ENCODE measurements around the gene CXCL5. TPM values are rescaled to one million over a fixed set of nuclear protein-coding genes. Genes with fewer than 3 reads are reported as not detected.

CXCL5 gene
- total RNA-seq, 1 donor from 2014 or later = 0.45 TPM

GRCh38 chr4:74006009-74006476, 7.6 kb upstream of the CXCL5 start:
- no peak for DNase-seq (ENCODE audit: low spot score in 2 of 2, unreplicated experiment in 2 of 2)
- Mint-ChIP-seq H3K27me3 (ENCODE audit: low read depth) (peaks cover 13% of the 10 kb centered on the region), H3K27ac (no peak overlapping the region), H3K36me3 (no peaks in the 10 kb centered on the region), H3K9me3 (peaks cover 13% of the 10 kb centered on the region), H3K4me1 (peaks cover 3% of the 10 kb centered on the region), H3K4me3 (no peak overlapping the region)
- TF ChIP-seq, protein P1, sequence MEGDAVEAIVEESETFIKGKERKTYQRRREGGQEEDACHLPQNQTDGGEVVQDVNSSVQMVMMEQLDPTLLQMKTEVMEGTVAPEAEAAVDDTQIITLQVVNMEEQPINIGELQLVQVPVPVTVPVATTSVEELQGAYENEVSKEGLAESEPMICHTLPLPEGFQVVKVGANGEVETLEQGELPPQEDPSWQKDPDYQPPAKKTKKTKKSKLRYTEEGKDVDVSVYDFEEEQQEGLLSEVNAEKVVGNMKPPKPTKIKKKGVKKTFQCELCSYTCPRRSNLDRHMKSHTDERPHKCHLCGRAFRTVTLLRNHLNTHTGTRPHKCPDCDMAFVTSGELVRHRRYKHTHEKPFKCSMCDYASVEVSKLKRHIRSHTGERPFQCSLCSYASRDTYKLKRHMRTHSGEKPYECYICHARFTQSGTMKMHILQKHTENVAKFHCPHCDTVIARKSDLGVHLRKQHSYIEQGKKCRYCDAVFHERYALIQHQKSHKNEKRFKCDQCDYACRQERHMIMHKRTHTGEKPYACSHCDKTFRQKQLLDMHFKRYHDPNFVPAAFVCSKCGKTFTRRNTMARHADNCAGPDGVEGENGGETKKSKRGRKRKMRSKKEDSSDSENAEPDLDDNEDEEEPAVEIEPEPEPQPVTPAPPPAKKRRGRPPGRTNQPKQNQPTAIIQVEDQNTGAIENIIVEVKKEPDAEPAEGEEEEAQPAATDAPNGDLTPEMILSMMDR (IDR thresholded peaks at IDR 0.05; ENCODE audit: unreplicated experiment) = no peak

DNA sequence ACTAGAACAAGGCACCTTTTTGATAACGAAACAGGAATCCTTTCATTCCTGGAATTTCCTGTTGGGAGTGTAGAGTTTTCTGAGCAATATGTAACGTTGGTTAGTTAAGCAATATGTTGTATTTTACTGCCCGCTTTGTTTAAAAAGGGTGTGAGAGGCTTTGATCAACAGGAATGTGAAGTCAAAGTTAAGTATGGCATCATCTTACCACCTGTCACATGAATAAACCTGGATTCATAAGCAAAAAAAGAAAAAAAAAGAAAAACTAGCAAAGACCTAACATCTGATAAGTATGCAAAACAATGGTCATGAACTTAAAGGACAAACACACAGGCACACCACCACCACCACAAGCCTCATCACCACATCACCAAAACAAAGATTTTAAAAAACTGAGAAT, 7.1 kb upstream of the CXCL5 start:
- Mint-ChIP-seq H3K27ac (no peak overlapping the region), H3K4me1 (peaks cover 3% of the 10 kb centered on the region), H3K9me3 (peaks cover 8% of the 10 kb centered on the region), H3K36me3 (no peaks in the 10 kb centered on the region), H3K27me3 (ENCODE audit: low read depth) (peaks cover 12% of the 10 kb centered on the region), H3K4me3 (no peak overlapping the region)
- DNase-seq (ENCODE audit: low spot score in 2 of 2, unreplicated experiment in 2 of 2) = no peak
- TF ChIP-seq, protein P1 (IDR thresholded peaks at IDR 0.05; ENCODE audit: unreplicated experiment) = no peak

GRCh38 chr4:74004668-74005067, 6.2 kb upstream of the CXCL5 start:
- H3K4me3 Mint-ChIP-seq = no peak overlapping the region

GRCh38 chr4:74000301-74000700, 1.8 kb upstream of the CXCL5 start:
- Mint-ChIP-seq H3K27ac (no peak overlapping the region), H3K4me3 (no peak overlapping the region), H3K36me3 (no peaks in the 10 kb centered on the region), H3K9me3 (peaks cover 5% of the 10 kb centered on the region), H3K27me3 (ENCODE audit: low read depth) (peaks cover 55% of the 10 kb centered on the region), H3K4me1 (peaks cover 10% of the 10 kb centered on the region)
- DNase-seq (ENCODE audit: low spot score in 2 of 2, unreplicated experiment in 2 of 2) = no peak
- TF ChIP-seq, protein P1 (IDR thresholded peaks at IDR 0.05; ENCODE audit: unreplicated experiment) = no peak

More at GRCh38 chr4:74004668-74005067, 6.2 kb upstream of the CXCL5 start:
- TF ChIP-seq, protein P1 (IDR thresholded peaks at IDR 0.05; ENCODE audit: unreplicated experiment) = no peak
- Mint-ChIP-seq H3K27me3 (ENCODE audit: low read depth) (peaks cover 18% of the 10 kb centered on the region), H3K36me3 (no peaks in the 10 kb centered on the region), H3K27ac (no peak overlapping the region), H3K4me1 (peaks cover 3% of the 10 kb centered on the region), H3K9me3 (peaks cover 5% of the 10 kb centered on the region)
- no peak for DNase-seq (ENCODE audit: low spot score in 2 of 2, unreplicated experiment in 2 of 2)

GRCh38 chr4:73992050-73992449, 6.4 kb downstream of the CXCL5 start:
- H3K9me3 Mint-ChIP-seq = no peaks in the 10 kb centered on the region
- no peak overlapping the region for H3K4me3 Mint-ChIP-seq
- H3K36me3 Mint-ChIP-seq = no peaks in the 10 kb centered on the region
- peaks cover 36% of the 10 kb centered on the region for H3K27me3 Mint-ChIP-seq (ENCODE audit: low read depth)
- no peak overlapping the region for H3K27ac Mint-ChIP-seq
- TF ChIP-seq, protein P1 (IDR thresholded peaks at IDR 0.05; ENCODE audit: unreplicated experiment) = no peak
- H3K4me1 Mint-ChIP-seq = no peaks in the 10 kb centered on the region
- no peak for DNase-seq (ENCODE audit: low spot score in 2 of 2, unreplicated experiment in 2 of 2)

DNA sequence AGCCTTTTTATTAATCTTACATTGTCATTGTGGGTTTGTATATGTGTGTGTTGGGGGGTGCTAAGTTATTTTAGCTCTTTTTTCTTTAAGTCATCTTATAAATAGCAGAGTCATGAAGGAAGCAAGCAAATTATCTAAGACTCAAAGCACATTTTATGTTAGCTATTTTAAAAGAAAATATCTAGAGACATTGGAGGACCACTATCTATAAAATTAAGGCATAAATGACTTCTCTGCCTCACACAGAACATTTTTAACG, 6.8 kb downstream of the CXCL5 start:
- no peak overlapping the region for H3K27ac Mint-ChIP-seq
- TF ChIP-seq, protein P1 (IDR thresholded peaks at IDR 0.05; ENCODE audit: unreplicated experiment) = no peak
- H3K9me3 Mint-ChIP-seq = no peaks in the 10 kb centered on the region
- peaks cover 34% of the 10 kb centered on the region for H3K27me3 Mint-ChIP-seq (ENCODE audit: low read depth)
- H3K4me1 Mint-ChIP-seq = no peaks in the 10 kb centered on the region
- no peak for DNase-seq (ENCODE audit: low spot score in 2 of 2, unreplicated experiment in 2 of 2)
- H3K4me3 Mint-ChIP-seq = no peak overlapping the region
- no peaks in the 10 kb centered on the region for H3K36me3 Mint-ChIP-seq

Measured in mesothelial cell of epicardium (in vitro differentiated cells).